Kidney (tissue), 14 donors: ENCODE results near the gene ALPP. TPM values are rescaled to one million over a fixed set of nuclear protein-coding genes. Genes with fewer than 3 reads are reported as not detected.
A peak's percentile ranks its signal among the peaks of the same experiment; 100 is the strongest.
"Not testable (repeated sequence)": the region's sequence is repeated elsewhere in the genome, so short reads cannot be mapped to it uniquely, and the experiment has no call there.

Experiments
- DNase-seq, 5 donors: peaks; one replicate each; pipeline ENCODE4 v3.0.0-alpha.2; 2013 to 2020
- FAIRE-seq: peaks from 2 replicates; lab custom pipeline; 2012; peaks lifted over from hg19 to GRCh38; lab: Jason Lieb, UNC
- H3K27ac ChIP-seq, 2 donors: one replicate each; pipeline ENCODE4 v1.7.0; 2013; ENCODE audit warnings: low read depth in 2 of 2, low read length in 2 of 2, inconsistent platforms in 1 of 2
- H3K27me3 ChIP-seq: one replicate; pipeline ENCODE4 v1.7.1; 2013; ENCODE audit warnings: low read length, inconsistent platforms; ENCODE audit not compliant: control insufficient read depth, insufficient read depth
- H3K36me3 ChIP-seq, 3 donors: one replicate each; pipeline versions ENCODE4 v1.7.0 to v1.7.1; 2013; ENCODE audit warnings: low read length in 3 of 3, control low read depth in 1 of 3, inconsistent platforms in 1 of 3; ENCODE audit not compliant: insufficient read depth in 3 of 3, control insufficient read depth in 2 of 3
- H3K4me1 ChIP-seq, 3 donors: one replicate each; pipeline versions ENCODE4 v1.7.0 to v1.7.1; 2013; ENCODE audit warnings: low read length in 3 of 3, inconsistent platforms in 1 of 3, low read depth in 1 of 3; ENCODE audit not compliant: control insufficient read depth in 2 of 3, insufficient read depth in 2 of 3
- H3K4me3 ChIP-seq, 3 donors: one replicate each; pipeline versions ENCODE4 v1.7.0 to v1.8.1; 2013; ENCODE audit warnings: low read length in 3 of 3, control low read depth in 1 of 3, inconsistent platforms in 1 of 3
- H3K9ac ChIP-seq, 3 donors: one replicate each; pipeline versions ENCODE4 v1.7.0 to v1.7.1; 2013; ENCODE audit warnings: low read length in 3 of 3, control low read depth in 1 of 3, inconsistent platforms in 1 of 3
- H3K9me3 ChIP-seq, 3 donors: one replicate each; pipeline versions ENCODE4 v1.7.0 to v1.7.1; 2013; ENCODE audit warnings: low read length in 3 of 3, control low read depth in 1 of 3, inconsistent platforms in 1 of 3; ENCODE audit not compliant: control insufficient read depth in 2 of 3, insufficient read depth in 1 of 3
- CTCF ChIP-seq: IDR thresholded peaks from 3 replicates; pipeline ENCODE4 v1.5.1; 2012; ENCODE audit warnings: mild to moderate bottlenecking, moderate library complexity, borderline replicate concordance; ENCODE audit not compliant: insufficient read depth; ENCODE audit errors: extremely low read depth
- intact Hi-C: fragments of 100-400 bp; cut with DNase I; formaldehyde crosslinking; loops from one replicate; pipeline ENCODE4 v1.11.1; 2022
- polyA plus RNA-seq: library from polyadenylated mRNA; stranded (reverse); fragments of 350-450 nt; fragmentation: Illumina TruSeq; extraction: RNeasy Lipid Tissue Mini Kit (QIAGEN cat#74804); gene quantifications from one replicate; pipeline ENCODE4 v1.2.3, GENCODE V29; 2014; ENCODE audit warnings: low read depth, low replicate concordance; ENCODE audit not compliant: insufficient read depth
- total RNA-seq: library from RNA; stranded (reverse); fragmentation: NEBNext Ultra II Directional; extraction: Animal tissue kit (Norgen Biotek cat#: 25700); gene quantifications from one replicate; pipeline ENCODE4 v1.2.1, GENCODE V29; 2021
- donor health status: control.
- donor health status: control.
- donor health status: control.
- donor health status: control.
- donor health status: control.
- donor health status: DM: yes; HTN: yes; CAD: no.
- donor health status: Normal renal cell carcinoma (clear cell type).

ALPP gene
- total and polyA plus RNA-seq, 2 donors from 2014 or later: not detected

GRCh38 chr2:232388324-232388891, 9.9 kb downstream of the ALPP start:
- TF ChIP-seq CTCF: no peak
- Histone ChIP-seq H3K36me3 (no peaks in the 10 kb centered on the region), H3K9ac (no peak overlapping the region), H3K9me3 (no peaks in the 10 kb centered on the region), H3K4me3 (no peak overlapping the region), H3K27ac (no peak overlapping the region), H3K4me1 (peaks cover 0 to 4% (median 0%) of the 10 kb centered on the region in 3 donors), H3K27me3 (peaks cover 37% of the 10 kb centered on the region)
- peak in 1 of 5 donors; percentile 19 for DNase-seq
- FAIRE-seq: no peak
- intact Hi-C loops: no loop called here

- intact Hi-C loops: no loop called here
- TF ChIP-seq CTCF: no peak
- FAIRE-seq: no peak
- Histone ChIP-seq H3K4me3 (no peak overlapping the region), H3K27ac (no peak overlapping the region), H3K9ac (no peak overlapping the region), H3K9me3 (no peaks in the 10 kb centered on the region), H3K27me3 (peaks cover 37% of the 10 kb centered on the region), H3K36me3 (no peaks in the 10 kb centered on the region), H3K4me1 (peaks cover 0 to 4% (median 0%) of the 10 kb centered on the region in 3 donors)
- no peak for DNase-seq
Measured at GRCh38 chr2:232389327-232389726, 10.8 kb downstream of the ALPP start.

GRCh38 chr2:232390661-232391060, 12.1 kb downstream of the ALPP start:
- no peaks in the 10 kb centered on the region for H3K9me3 ChIP-seq
- H3K4me1 ChIP-seq: peaks cover 0 to 4% (median 0%) of the 10 kb centered on the region in 3 donors
- TF ChIP-seq CTCF: no peak
- no peak for DNase-seq
- intact Hi-C loops: no loop called here
- FAIRE-seq: no peak
- H3K27me3 ChIP-seq: peaks cover 29% of the 10 kb centered on the region
- no peak overlapping the region for H3K27ac ChIP-seq
- H3K4me3 ChIP-seq: no peak overlapping the region
- H3K36me3 ChIP-seq: no peaks in the 10 kb centered on the region
- no peak overlapping the region for H3K9ac ChIP-seq

GRCh38 chr2:232393556-232393955, 15.0 kb downstream of the ALPP start:
- FAIRE-seq (no peak), DNase-seq (no peak)
- Histone ChIP-seq H3K9me3 (no peaks in the 10 kb centered on the region), H3K36me3 (no peaks in the 10 kb centered on the region), H3K27ac (no peak overlapping the region), H3K4me1 (no peaks in the 10 kb centered on the region), H3K27me3 (peaks cover 13% of the 10 kb centered on the region), H3K4me3 (no peak overlapping the region), H3K9ac (no peak overlapping the region)
- TF ChIP-seq CTCF: no peak
- intact Hi-C loops: no loop called here

GRCh38 chr2:232394431-232394830, 15.9 kb downstream of the ALPP start:
- H3K9me3 ChIP-seq, H3K27ac ChIP-seq, H3K27me3 ChIP-seq, H3K4me1 ChIP-seq, FAIRE-seq, H3K36me3 ChIP-seq, H3K9ac ChIP-seq, DNase-seq, intact Hi-C loops, H3K4me3 ChIP-seq: not testable (repeated sequence)
